NCI-H187 (cell line): ENCODE measurements around the gene TBCEL.
"Not testable (repeated sequence)": the region's sequence is repeated elsewhere in the genome, so short reads cannot be mapped to it uniquely, and the experiment has no call there.

Experiments
- DNase-seq, 2 experiments: peaks; one replicate each; lab custom pipeline; 2025; lab: John Stamatoyannopoulos, UW

Gene TBCEL

DNA sequence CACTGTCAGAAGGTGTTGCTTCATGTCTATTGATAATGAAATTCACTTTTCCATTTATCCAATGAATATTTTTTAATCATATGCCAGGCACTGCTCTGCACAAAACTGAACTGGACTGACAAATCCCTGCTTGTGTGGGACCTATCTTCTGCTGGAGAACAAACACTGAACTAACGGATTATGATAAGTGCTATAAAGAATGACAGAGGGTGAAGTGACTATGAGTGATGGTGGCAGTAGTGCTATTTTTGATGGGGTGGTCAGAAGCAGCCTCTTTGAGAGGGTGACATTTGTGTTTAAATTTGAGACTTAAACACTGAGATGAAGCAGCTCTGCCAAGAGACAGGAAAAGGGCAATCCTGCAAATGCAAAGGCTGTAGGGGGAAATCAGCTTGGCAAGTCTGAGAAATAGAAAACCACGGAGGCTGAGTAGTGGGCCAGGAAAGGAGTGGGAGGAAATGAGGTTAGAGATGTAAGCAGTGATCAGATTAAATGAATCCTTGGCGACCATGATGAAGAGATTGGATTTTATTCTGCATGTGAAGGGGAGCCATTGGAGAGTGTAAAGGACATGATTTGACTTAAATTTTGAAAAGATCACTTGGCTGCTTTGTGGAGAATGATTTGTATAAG is 6.0 kb downstream of the TBCEL start:
- DNase-seq: no peak

DNA sequence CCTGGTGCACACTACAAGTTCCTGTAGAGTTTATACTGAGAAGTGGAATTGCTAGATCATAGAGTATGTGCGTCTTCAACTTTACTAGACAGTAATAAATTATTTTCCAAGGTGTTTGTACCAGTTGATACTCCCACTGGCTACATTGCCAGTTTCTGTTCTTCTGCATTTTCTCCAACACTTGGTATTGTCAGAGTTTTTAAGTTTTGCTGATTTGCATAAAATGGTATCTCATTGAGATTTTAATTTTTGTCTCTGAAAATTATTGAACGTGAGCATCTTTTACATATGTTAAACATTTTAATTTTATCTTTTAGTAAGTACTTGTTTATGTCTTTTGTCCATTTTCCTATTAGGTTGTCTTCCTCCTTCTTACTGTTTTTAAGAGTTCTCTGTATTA is 7.3 kb downstream of the TBCEL start:
- no peak for DNase-seq

DNA sequence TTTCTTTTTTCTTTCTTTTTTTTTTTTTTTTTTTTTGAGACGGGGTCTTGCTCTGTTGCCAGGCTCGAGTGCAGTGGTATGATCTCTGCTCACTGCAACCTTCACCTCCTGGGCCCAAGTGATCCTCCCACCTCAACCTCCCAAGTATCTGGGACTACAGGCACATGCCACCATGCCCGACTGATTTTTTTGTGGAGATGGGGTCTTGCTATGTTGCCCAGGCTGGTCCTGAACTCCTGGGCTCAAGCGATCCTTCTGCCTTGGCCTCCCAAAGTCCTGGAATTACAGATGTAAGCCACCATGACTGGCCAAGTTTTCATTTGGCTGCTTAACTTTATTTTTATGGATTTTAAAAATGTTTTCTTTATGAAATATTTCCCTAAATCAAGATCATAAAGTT is 7.7 kb downstream of the TBCEL start:
- not testable (repeated sequence) for DNase-seq

DNA sequence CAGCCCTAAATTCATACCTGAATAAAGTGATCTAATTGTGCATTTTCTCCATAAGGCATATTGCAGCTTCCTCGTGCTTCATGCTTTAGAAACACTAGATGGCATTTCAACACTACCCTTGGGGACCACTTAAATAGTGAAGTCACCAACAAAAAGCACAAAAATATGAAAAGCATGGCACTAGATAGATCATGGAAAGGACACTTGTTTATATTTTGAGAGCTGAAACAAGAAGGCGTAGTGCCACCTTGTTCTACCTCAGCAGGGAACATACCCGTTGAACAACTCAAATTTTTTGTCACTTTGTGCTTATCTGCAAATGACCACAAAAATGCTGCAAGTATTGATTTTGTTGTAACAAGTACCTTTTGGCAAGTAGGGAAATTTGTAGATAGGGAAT is 8.6 kb downstream of the TBCEL start:
- no peak for DNase-seq

DNA sequence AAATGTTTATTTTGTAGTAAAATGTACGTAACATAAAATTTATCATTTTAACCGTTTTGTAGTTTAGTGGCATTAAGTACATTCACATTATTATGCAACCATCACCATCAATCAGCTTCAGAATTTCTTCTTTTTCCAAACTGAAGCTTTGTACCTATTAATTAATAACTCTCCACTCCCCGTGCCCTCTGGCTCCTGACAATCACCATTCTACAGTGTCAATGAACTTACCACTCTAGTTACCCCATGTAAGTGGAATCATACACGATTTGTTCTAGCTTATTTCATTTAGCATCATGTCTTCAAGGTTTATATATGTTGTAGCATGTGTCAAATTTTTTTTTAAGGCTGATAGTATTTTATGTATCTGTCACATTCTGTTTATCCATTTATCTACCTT is 9.7 kb downstream of the TBCEL start:
- DNase-seq: no peak

DNA sequence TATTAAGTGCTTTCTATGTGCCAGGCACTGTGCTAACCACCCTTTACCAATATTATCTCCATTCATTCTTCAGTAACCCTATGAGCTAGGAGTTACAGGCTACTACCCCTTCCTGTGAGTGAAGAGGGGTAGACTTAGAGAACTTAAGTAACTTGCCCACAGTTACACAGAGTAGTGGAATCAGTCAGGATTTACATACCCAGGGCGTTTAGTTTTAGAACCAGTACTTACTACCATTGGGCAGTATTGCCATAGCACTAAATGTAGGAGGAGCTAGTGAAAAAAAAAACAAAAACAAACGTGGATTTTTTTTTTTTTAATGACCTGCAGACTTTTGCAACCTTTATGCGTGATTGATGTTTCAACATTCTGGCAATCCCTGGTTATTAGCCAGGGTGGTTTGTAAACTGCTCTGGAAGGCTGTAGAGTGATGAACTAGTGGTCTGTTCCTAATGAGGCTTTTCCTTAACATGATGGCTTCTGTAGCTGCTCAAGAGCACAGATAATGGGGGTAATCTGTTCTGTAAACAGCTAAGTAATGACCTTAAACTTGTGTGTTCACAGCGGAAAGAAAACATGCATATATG is 11.4 kb downstream of the TBCEL start:
- DNase-seq: no peak

DNA sequence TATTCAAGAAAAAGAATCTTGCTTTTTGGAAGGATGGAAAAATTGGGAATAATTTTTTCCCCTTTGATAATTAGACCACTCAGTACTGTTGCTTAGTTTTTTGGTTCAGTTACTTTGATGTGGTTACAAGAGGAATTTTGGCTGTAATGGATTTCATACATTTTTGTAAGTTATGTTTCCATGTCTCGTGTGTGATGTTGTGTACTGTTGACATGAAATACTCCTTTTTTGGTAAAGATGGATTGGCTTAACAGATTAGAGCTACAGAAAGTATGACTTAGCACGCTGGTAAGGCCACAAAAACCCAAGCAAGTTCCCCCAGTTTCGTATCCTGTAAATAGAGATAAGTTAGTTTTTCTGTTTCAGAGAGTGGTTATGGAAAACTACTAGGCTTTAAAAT is 11.9 kb downstream of the TBCEL start:
- DNase-seq: no peak

DNA sequence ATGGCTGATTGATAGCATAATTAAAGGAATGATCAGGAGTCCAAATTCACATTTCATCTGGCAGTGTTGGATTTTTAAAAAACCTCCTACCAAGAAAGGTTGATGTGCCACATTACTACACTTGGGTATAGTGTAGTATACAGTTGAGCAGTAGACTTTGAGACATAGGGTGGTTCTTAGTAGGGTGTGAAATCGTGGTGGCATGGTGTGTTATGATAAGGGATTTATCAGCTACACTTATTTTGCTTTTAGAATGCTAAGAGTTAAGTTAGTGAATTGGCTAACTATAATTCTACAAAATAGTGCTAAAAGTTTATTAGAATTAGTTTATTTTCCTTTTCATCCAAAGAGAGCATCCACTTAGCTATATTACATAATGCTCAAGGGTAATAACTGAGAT is 13.1 kb downstream of the TBCEL start:
- DNase-seq: no peak

DNA sequence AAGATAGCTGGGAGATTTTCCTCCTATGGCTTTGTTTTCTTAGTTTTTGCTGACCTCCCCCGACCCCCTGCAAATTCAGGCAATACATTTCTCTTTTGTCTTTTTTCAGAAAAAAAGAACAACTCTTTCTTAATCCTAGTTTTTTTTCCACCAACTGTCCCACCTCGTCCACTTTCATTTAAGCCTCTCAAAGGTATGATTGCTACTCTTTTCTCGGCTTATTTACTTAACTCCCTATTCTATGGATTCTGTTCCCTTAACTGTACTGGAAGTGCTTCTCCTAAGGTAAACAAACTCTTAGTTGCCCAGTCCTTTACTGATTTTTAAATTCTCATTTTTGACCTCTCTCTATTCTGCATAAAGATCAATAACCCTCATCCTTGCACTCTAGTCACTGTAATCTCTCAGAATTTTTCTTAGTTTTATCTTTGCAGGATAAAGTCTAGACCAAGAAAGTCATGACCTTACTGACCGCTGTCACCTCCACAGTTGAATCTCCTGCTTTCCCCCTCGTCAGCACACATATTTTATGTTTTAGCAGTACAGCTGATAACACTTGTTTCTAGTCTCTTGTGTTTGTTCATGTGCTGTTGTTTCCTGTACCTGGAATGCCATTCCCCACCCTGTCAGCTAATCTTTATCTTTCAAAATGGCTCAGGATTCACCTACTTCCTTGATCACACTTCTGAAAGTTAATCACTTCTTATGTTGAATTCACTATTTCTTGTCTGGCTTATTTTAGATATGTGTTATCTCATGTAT is 14.9 kb downstream of the TBCEL start:
- no peak for DNase-seq

DNA sequence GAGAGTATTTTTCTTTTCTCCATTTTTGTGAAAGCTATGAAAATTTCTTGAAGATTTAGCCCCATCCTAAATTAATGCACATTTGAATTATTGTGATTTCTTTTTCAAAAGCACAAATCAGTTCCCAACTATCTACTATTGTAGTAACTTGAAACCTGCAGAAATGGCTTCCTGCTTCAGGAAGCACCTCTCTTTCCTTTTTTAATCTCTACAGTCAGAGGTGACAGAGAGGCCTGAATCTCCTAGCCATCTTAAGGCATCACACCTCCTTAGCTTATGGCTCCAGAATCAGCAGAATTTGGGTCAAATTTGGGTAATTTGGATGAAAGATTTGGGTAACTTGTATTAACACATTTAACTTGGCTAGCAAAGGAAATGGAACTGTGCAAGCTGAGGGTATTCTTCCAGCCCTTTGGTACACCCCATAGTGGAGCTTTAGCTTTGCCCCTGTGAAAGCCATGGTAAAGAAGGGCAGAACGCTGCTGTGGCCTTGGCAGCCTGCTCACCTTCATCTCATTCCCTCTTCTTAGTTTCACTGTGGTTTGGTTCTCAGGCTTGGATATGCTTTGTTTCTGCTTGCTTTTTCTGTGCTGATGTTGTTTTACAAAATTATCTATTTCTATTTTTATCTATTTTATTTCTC is 16.2 kb downstream of the TBCEL start:
- no peak for DNase-seq

DNA sequence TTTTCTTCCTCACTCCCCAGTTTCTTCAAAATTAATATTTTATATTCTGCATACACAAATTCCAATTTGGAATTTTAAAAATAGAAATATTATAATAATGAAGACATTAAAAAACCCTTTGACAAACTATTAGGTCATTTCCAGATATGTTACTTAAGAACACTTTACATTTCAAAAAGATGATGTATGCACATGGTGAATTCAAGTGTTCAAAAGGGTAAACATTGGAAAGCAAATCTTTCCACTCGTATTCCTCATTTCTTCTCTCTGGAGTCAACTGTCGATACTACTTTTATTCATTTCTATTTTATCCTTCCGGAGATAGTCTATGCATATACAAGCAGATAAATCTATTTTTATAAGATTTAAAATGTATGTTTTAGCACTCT is 16.7 kb downstream of the TBCEL start:
- no peak for DNase-seq

DNA sequence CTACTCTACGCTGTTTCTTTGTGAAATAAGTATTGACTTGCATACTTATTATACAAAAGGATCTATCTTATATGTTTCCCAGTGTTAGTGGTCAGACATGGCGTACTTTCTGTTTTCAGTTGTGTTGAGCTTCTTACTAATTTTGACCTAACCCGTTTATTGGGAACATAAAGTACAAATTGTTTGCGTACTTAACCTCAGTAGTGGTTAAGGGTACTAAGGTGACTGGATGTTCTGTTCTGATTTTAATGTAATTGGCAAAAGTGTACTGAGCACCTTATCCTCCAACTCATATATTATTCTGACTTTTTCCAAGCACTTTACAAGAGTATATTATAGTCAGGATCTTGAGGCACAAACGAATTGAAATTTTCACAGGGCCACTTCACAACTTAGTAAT is 17.2 kb downstream of the TBCEL start:
- no peak for DNase-seq

DNA sequence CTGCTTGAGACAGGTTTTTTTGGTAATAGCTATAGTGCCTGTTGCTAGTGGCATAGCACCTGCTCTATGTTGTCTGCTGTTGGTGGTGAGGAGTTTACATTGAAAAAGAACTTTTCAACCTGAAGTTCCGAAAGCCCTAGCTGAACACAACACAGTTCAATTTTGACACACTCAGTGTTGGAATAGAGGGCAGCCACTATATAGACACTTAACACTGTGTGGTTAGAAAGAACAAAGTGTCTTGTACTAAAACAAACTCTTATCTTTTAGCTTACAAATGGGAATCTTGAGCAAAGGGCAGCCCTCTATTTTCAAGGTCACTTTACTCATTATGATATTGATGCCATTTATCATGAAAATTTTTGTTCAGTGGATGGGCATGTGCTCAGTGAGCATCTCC is 18.4 kb downstream of the TBCEL start:
- DNase-seq: no peak

DNA sequence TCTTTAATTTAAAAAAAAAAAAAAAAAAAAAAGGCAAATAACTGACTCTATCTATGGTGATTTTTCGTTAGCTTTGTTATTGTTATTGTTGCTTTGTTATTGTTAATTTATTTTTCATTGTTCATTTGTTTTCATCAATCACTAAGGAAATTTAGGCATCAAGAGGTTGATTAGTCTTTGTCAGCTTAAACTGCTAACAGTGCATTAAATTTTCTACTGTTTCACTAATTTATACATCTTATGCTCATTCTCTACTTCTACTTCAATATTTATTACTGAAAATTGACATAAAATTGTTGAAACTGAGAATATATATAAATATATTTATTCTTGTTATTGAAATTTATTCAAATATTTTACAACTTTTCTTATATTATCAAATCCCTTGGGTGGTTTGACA is 24.0 kb downstream of the TBCEL start:
- DNase-seq: no peak

DNA sequence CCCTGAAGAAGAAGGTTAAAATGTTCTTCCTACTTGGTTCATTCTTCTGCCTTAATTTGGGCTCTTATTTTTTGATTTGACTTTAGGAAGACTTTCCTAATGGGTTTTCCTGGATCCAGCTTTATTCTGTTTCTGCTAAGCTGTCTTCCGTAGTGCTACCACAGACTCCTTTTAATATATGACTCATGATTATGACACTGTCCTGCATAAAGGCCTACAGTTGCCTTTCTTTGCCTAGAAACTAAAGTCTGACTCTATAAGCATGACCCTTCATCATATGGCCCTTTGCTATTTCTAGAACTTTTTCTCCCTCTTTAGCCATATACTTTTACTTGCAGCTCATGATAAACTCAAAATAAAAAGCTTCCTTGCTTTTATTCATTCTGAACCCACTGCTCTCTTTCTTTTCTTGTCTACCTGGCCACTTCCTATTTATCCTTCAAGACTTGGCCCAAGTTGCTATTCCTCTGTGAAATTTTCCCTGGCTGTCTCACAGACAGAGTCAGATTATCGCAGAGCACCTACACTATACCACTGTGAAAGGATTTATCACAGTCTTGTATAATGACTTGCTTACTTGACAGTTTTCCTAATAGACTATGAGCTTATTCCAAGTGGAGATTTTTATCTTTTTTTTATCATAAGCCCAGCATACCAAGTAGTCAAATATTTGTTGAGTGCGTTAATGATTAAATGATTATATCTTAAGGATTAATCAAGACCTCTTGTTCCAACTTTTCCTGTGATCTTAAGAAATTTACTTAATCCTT is 24.7 kb downstream of the TBCEL start:
- no peak for DNase-seq

DNA sequence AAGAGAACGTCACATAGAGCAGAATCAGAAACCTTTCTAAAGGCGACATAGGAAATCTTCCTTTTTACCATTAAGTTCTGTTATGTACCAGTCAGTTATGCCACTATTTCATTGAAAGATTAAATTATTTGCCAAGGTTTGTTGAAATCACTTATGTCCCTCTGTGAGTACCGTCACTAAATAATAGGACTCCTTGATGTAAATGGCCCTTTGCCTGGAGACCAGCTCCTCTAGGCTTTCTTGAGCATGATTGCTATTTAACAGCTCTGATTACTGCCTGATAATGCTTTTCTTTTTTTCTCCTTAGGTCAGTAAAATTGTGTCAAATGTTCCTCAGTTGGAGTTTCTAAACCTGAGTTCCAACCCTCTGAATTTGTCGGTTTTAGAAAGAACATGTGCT is 29.3 kb downstream of the TBCEL start:
- DNase-seq: no peak

DNA sequence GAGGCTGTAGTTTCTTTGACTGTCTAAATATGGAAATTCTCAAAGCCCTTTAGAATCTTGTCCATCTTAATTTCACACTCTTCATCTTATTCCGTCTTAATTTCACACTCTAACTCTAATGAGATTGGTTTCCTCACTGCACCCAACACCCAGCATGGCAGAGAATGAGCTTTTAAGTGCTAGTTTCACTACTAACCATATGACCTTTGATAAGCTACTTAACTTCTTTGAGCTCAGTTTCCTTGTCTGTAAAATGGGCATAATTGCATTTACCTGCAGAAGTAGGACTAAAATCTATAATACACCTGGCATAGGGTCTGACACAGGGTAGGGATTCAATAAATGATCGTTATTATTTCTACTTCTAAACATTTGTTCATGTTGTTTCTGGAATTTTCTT is 30.4 kb downstream of the TBCEL start:
- DNase-seq: no peak

DNA sequence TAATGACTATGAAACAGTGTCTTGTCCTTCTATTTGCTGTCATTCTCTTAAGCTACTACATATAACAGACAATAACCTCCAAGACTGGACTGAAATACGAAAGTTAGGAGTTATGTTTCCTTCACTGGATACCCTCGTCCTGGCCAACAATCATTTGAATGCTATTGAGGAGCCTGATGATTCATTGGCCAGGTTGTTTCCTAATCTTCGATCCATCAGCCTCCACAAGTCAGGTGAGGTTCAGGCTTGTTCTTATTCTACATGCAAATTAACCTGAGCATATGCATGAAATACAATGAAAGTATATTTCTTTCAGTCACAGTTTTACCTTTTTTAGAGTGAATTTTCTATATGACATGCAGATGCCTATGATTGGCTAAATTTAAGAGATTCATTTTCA is 31.2 kb downstream of the TBCEL start:
- no peak for DNase-seq

DNA sequence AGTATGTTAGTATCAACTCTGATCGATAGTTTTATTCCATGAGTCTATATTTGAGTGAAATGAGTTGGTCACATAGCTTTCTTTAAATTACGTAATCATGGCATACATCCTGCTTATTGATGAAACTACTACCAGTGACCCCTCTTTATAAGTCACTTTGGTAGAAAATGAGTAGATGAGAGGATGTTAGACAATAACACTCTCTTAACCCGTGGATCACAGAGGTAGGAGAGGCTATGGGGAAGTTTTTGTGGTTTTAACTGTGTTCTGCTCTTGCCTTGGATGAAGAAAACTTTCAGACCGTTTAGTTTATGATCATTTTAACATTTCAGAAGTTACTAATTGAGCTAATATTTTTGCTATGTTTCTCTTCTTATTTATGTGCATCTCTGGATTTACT is 34.0 kb downstream of the TBCEL start:
- no peak for DNase-seq

DNA sequence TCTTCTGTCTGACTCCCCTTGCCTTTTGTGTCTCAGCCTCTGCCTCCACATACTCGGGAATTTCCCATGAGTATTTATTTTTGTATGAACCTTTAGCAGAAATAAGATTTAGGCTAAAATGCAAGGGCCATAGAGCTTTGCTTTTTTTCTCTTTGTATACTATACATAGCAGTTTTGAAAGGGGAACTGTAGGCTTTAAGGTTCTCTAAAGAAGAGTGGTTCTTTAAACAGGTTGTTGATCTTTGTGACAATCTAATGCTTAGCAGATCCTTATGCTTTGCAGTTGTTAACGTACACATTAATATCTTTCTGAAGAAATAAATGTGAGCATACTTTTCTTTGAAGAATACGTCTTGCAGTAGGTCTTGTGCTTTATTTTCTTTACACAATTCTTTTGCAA is 35.0 kb downstream of the TBCEL start:
- DNase-seq: no peak

DNA sequence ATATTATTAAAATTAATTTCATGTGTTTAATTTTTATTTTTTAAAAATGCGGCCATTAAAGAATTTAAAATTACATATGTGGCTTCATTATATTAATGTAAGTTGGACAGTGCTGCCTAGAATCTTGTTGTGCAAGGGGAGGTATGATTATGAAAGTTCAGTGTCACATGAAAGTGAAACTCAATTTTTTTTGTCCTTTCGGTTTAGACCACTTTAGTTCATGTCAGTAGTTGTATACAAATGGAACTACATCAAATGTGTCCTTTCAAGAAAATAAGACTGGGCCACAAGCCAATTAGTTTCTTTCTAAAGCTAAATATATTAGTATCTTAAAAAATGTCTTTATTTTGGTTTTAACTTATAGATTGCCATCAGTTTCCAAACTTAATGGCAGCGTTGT is 35.7 kb downstream of the TBCEL start:
- DNase-seq: no peak

DNA sequence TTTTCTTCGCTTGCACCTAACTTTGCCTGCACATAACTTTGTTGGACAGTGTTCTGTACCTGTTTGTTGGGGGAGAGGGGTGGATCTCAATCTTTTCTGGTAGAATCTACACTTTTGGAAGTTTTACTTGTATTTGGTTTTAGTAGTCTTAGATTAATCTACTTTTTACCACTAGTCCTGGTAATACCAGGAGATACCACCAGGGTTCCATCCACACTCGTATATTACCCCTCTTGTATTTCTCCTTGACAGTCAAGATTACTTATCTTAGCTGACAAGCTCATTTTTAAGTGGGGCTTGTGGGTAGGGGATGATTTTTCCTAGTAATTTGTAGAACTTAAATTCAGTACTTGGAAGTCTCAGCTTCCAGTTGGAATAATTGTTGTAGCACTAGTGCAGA is 39.8 kb downstream of the TBCEL start:
- DNase-seq: no peak
